ENCODE data around the gene FXYD4. TPM values are rescaled to one million over a fixed set of nuclear protein-coding genes. Genes with fewer than 3 reads are reported as not detected.

The FXYD4 gene
- total RNA-seq, 1 experiment from 2014 or later, result not detected

- Histone ChIP-seq H3K79me2 (ENCODE audit: low read length) (no peaks in the 10 kb centered on the region), H3K9me2 (replicated peaks; ENCODE audit: low read length) (no peaks in the 10 kb centered on the region), H3K27ac (ENCODE audit: low read length) (no peak overlapping the region), H3K9me3 (ENCODE audit: low read length) (no peaks in the 10 kb centered on the region), H3F3A (ENCODE audit: low read length, unreplicated experiment) (peaks cover 7% of the 10 kb centered on the region), H3K4me3 (ENCODE audit: low read length) (no peak overlapping the region), H4K20me1 (ENCODE audit: low read length) (no peaks in the 10 kb centered on the region), H3K4me2 (ENCODE audit: low read length) (no peak overlapping the region), H3K9ac (ENCODE audit: low read length) (no peak overlapping the region), H3K36me3 (ENCODE audit: low read depth, low read length) (no peaks in the 10 kb centered on the region), H3K4me1 (ENCODE audit: insufficient read depth, low read length) (peaks cover 14% of the 10 kb centered on the region), H2AFZ (ENCODE audit: low read length) (no peak overlapping the region), H3K27me3 (ENCODE audit: low read length) (no peaks in the 10 kb centered on the region)
- ChIA-PET CTCF (no interaction called here), POLR2A (ENCODE audit: unreplicated experiment) (no interaction called here)
- ATAC-seq (no peak), DNase-seq (no peak)
- no TSS peak for BruUV-seq (replicated peaks)
- TF ChIP-seq EZH2phosphoT487 (IDR thresholded peaks at IDR 0.05; ENCODE audit: borderline replicate concordance, low read length) (no peak), CTCF (conservative IDR thresholded peaks at IDR 0.05; ENCODE audit: low read depth, low read length) (no peak), EZH2 (IDR thresholded peaks at IDR 0.05; ENCODE audit: low read length, unreplicated experiment) (no peak)
- intact Hi-C loops (cut with micrococcal nuclease), result no loop called here
Measured at GRCh38 chr10:43424416-43424815, 53.0 kb downstream of the FXYD4 start.

Other genes starting within 250 kb of the FXYD4 start
- gene CSGALNACT2, start 233.2 kb upstream of the FXYD4 start, total RNA-seq (2014; rRNA removed), result 3.6 and 3.9 TPM in 2 replicates
- not detected in 2 replicates for gene RASGEF1A, start 104.6 kb upstream of the FXYD4 start, total RNA-seq (2014; rRNA removed)
- 417 and 421 TPM in 2 replicates for gene HNRNPF, start 37.5 kb downstream of the FXYD4 start, total RNA-seq (2014; rRNA removed)
- 7.0 and 9.4 TPM in 2 replicates for gene ZNF487, start 65.5 kb downstream of the FXYD4 start, total RNA-seq (2014; rRNA removed)
- 8.5 and 9.7 TPM in 2 replicates for gene ZNF239, start 203.0 kb downstream of the FXYD4 start, total RNA-seq (2014; rRNA removed)
- gene ZNF485, start 234.8 kb downstream of the FXYD4 start, total RNA-seq (2014; rRNA removed), result 1.2 and 1.3 TPM in 2 replicates